ENCODE results near the gene MTHFD1L.
"Not testable (repeated sequence)": the region's sequence is repeated elsewhere in the genome, so short reads cannot be mapped to it uniquely, and the experiment has no call there.

The MTHFD1L gene

GRCh38 chr6:151123641-151124040, 258.1 kb downstream of the MTHFD1L start:
- not testable (repeated sequence) for DNase-seq (ENCODE audit: low read depth in 2 of 2)

- DNase-seq (ENCODE audit: low read depth in 2 of 2), result not testable (repeated sequence)
Observed at GRCh38 chr6:151125242-151125641, 259.7 kb downstream of the MTHFD1L start.

GRCh38 chr6:151125651-151126416, 260.3 kb downstream of the MTHFD1L start:
- DNase-seq (ENCODE audit: low read depth in 2 of 2), result not testable (repeated sequence)

GRCh38 chr6:151126417-151126724, 260.9 kb downstream of the MTHFD1L start:
- not testable (repeated sequence) for DNase-seq (ENCODE audit: low read depth in 2 of 2)

GRCh38 chr6:151127133-151127798, 261.8 kb downstream of the MTHFD1L start:
- not testable (repeated sequence) for DNase-seq (ENCODE audit: low read depth in 2 of 2)

GRCh38 chr6:151128763-151129370, 263.4 kb downstream of the MTHFD1L start:
- DNase-seq (ENCODE audit: low read depth in 2 of 2), result no peak

- no peak for DNase-seq (ENCODE audit: low read depth in 2 of 2)
Observed at GRCh38 chr6:151130329-151130728, 264.8 kb downstream of the MTHFD1L start.

GRCh38 chr6:151131324-151132007, 266.0 kb downstream of the MTHFD1L start:
- DNase-seq (ENCODE audit: low read depth in 2 of 2), result no peak

GRCh38 chr6:151136141-151136755, 270.7 kb downstream of the MTHFD1L start:
- DNase-seq (ENCODE audit: low read depth in 2 of 2), result no peak

GRCh38 chr6:151137542-151137941, 272.0 kb downstream of the MTHFD1L start:
- DNase-seq (ENCODE audit: low read depth in 2 of 2), result no peak

- no peak for DNase-seq (ENCODE audit: low read depth in 2 of 2)
Observed at GRCh38 chr6:151139524-151139923, 274.0 kb downstream of the MTHFD1L start.

- no peak for DNase-seq (ENCODE audit: low read depth in 2 of 2)
Observed at GRCh38 chr6:151140767-151141166, 275.3 kb downstream of the MTHFD1L start.

GRCh38 chr6:151141685-151142084, 276.2 kb downstream of the MTHFD1L start:
- DNase-seq (ENCODE audit: low read depth in 2 of 2), result no peak

- no peak for DNase-seq (ENCODE audit: low read depth in 2 of 2)
Observed at GRCh38 chr6:151142676-151143075, 277.2 kb downstream of the MTHFD1L start.

- DNase-seq (ENCODE audit: low read depth in 2 of 2), result no peak
Observed at GRCh38 chr6:151143337-151143736, 277.8 kb downstream of the MTHFD1L start.

- no peak for DNase-seq (ENCODE audit: low read depth in 2 of 2)
Observed at GRCh38 chr6:151143806-151144205, 278.3 kb downstream of the MTHFD1L start.

GRCh38 chr6:151147118-151147832, 281.8 kb downstream of the MTHFD1L start:
- DNase-seq (ENCODE audit: low read depth in 2 of 2), result no peak

- no peak for DNase-seq (ENCODE audit: low read depth in 2 of 2)
Observed at GRCh38 chr6:151148111-151148510, 282.6 kb downstream of the MTHFD1L start.

GRCh38 chr6:151149793-151150192, 284.3 kb downstream of the MTHFD1L start:
- DNase-seq (ENCODE audit: low read depth in 2 of 2), result no peak
